IMR-90 (cell line): ENCODE data around the gene GPR84. TPM values are rescaled to one million over a fixed set of nuclear protein-coding genes. Genes with fewer than 3 reads are reported as not detected.

Source experiments
- ATAC-seq: fragments of 200-7000 bp; cut with Tn5 transposase; 2 replicates; pipeline ENCODE4 v1.9.1; 2020; ENCODE audit warnings: low read depth, mild to moderate bottlenecking, moderate library complexity
- BruUV-seq: library from RNA; stranded (reverse); fragments of 400-500 nt; replicated peaks from 2 replicates; lab custom pipeline; 2021; lab: Mats Ljungman, UMichigan
- CTCF ChIA-PET: fragments of 300-600 bp; formaldehyde crosslinking; extraction: SDS; loops from one replicate; lab custom pipeline; 2021; ENCODE audit warnings: antibody characterized with exemption; lab: Yijun Ruan, JAX
- POLR2A ChIA-PET: fragments of 300-600 bp; sonication (Branson Sonifier 250); formaldehyde crosslinking; loops from one replicate; lab custom pipeline; 2022; ENCODE audit warnings: antibody characterized with exemption; ENCODE audit not compliant: unreplicated experiment; lab: Charles Lee
- DNase-seq: peaks from one replicate; pipeline ENCODE4 v3.0.0; 2013
- H2AFZ ChIP-seq: replicated peaks from 2 replicates; pipeline ENCODE3; 2013; ENCODE audit warnings: low read length, mild to moderate bottlenecking; ENCODE audit not compliant: poor library complexity
- H2AK5ac ChIP-seq: 2 replicates; pipeline ENCODE4 v1.6.1; 2013; ENCODE audit warnings: low read depth, low read length, inconsistent platforms
- H2AK9ac ChIP-seq: replicated peaks from 2 replicates; pipeline ENCODE3; 2013; ENCODE audit warnings: mild to moderate bottlenecking, low read depth, low read length, moderate library complexity; ENCODE audit not compliant: poor library complexity
- H2BK120ac ChIP-seq: 2 replicates; pipeline ENCODE4 v1.6.1; 2013; ENCODE audit warnings: low read depth, low read length, inconsistent platforms
- H2BK15ac ChIP-seq: 3 replicates; pipeline ENCODE4 v1.6.1; 2013; ENCODE audit warnings: low read depth, low read length, inconsistent platforms
- H2BK20ac ChIP-seq: 2 replicates; pipeline ENCODE4 v1.6.1; 2013; ENCODE audit warnings: low read depth, mild to moderate bottlenecking, inconsistent platforms, low read length, moderate library complexity
- H2BK5ac ChIP-seq: 2 replicates; pipeline ENCODE4 v1.6.1; 2013; ENCODE audit warnings: mild to moderate bottlenecking, low read depth, low read length, inconsistent platforms; ENCODE audit not compliant: poor library complexity, severe bottlenecking
- H3K14ac ChIP-seq: replicated peaks from 2 replicates; pipeline ENCODE4 v1.6.1; 2013; ENCODE audit warnings: low read depth, low read length, inconsistent platforms
- H3K18ac ChIP-seq: 2 replicates; pipeline ENCODE4 v1.6.1; 2013; ENCODE audit warnings: low read depth, low read length, control low read depth
- H3K23ac ChIP-seq: 2 replicates; pipeline ENCODE4 v1.6.1; 2013; ENCODE audit warnings: low read depth, low read length, inconsistent platforms
- H3K27ac ChIP-seq: 2 replicates; pipeline ENCODE4 v1.5.1; 2013; ENCODE audit warnings: mild to moderate bottlenecking, control low read depth, low read length; ENCODE audit not compliant: insufficient read depth
- H3K27me3 ChIP-seq: 2 replicates; pipeline ENCODE4 v1.6.1; 2013; ENCODE audit warnings: low read length; ENCODE audit not compliant: control insufficient read depth, insufficient read depth
- H3K36me3 ChIP-seq: 2 replicates; pipeline ENCODE4 v1.6.1; 2013; ENCODE audit warnings: low read length, mixed read lengths; ENCODE audit not compliant: control insufficient read depth, insufficient read depth
- H3K4ac ChIP-seq: 2 replicates; pipeline ENCODE4 v1.6.1; 2013; ENCODE audit warnings: low read depth, low read length, inconsistent platforms
- H3K4me1 ChIP-seq: 2 replicates; pipeline ENCODE4 v1.6.1; 2013; ENCODE audit warnings: low read length, mixed read lengths; ENCODE audit not compliant: control insufficient read depth, insufficient read depth
- H3K4me2 ChIP-seq: 2 replicates; pipeline ENCODE4 v1.6.1; 2013; ENCODE audit warnings: low read depth, mild to moderate bottlenecking, control low read depth, low read length, moderate library complexity
- H3K4me3 ChIP-seq: 2 replicates; pipeline ENCODE4 v1.5.1; 2013; ENCODE audit warnings: low read depth, mild to moderate bottlenecking, control low read depth, low read length, moderate library complexity; ENCODE audit not compliant: insufficient read depth
- H3K56ac ChIP-seq: 2 replicates; pipeline ENCODE4 v1.6.1; 2013; ENCODE audit warnings: low read length, inconsistent platforms; ENCODE audit not compliant: insufficient read depth; ENCODE audit errors: extremely low read depth
- H3K79me1 ChIP-seq, 2 experiments: 2 replicates each; pipeline ENCODE4 v1.6.1; 2013; ENCODE audit warnings: low read length in 2 of 2, inconsistent platforms in 1 of 2, low read depth in 1 of 2
- H3K9ac ChIP-seq: 2 replicates; pipeline ENCODE4 v1.6.1; 2013; ENCODE audit warnings: low read depth, low read length, control low read depth
- H3K9me1 ChIP-seq: 2 replicates; pipeline ENCODE4 v1.6.1; 2013; ENCODE audit warnings: low read length, inconsistent platforms; ENCODE audit not compliant: insufficient read depth
- H3K9me3 ChIP-seq: 2 replicates; pipeline ENCODE4 v1.6.1; 2013; ENCODE audit warnings: low read length; ENCODE audit not compliant: control insufficient read depth, insufficient read depth
- H4K20me1 ChIP-seq: 2 replicates; pipeline ENCODE4 v1.6.1; 2013; ENCODE audit warnings: low read length, inconsistent platforms; ENCODE audit not compliant: insufficient read depth
- H4K5ac ChIP-seq: 2 replicates; pipeline ENCODE4 v1.6.1; 2013; ENCODE audit warnings: mild to moderate bottlenecking, low read depth, low read length, control low read depth
- H4K8ac ChIP-seq, 2 experiments: 2 replicates each; pipeline ENCODE4 v1.6.1; 2013; ENCODE audit warnings: low read depth in 2 of 2, low read length in 2 of 2, control low read depth in 1 of 2, inconsistent platforms in 1 of 2
- H4K91ac ChIP-seq: 2 replicates; pipeline ENCODE4 v1.6.1; 2013; ENCODE audit warnings: low read depth, low read length, inconsistent platforms; ENCODE audit not compliant: insufficient read depth
- BHLHE40 ChIP-seq: fragments of 150-350 bp; IDR thresholded peaks from 2 replicates; pipeline ENCODE4 v1.6.1; 2016; ENCODE audit warnings: mild to moderate bottlenecking, low read depth, low read length
- CEBPB ChIP-seq: IDR thresholded peaks from 2 replicates; pipeline ENCODE4 v1.6.1; 2012; ENCODE audit warnings: low read depth, low read length, improper control_type of control experiment
- CHD1 ChIP-seq: IDR thresholded peaks from 2 replicates; pipeline ENCODE4 v1.6.1; 2012; ENCODE audit warnings: low read depth, low read length, improper control_type of control experiment
- CTCF ChIP-seq: conservative IDR thresholded peaks from 2 replicates; pipeline ENCODE4 v1.5.1; 2012; ENCODE audit warnings: mild to moderate bottlenecking, low read depth, low read length, improper control_type of control experiment
- ELK1 ChIP-seq: fragments of 150-350 bp; IDR thresholded peaks from 2 replicates; pipeline ENCODE4 v1.6.1; 2016; ENCODE audit warnings: low read depth, mild to moderate bottlenecking, low read length, moderate library complexity, borderline replicate concordance
- FOS ChIP-seq: fragments of 150-350 bp; IDR thresholded peaks from 2 replicates; pipeline ENCODE4 v1.6.1; 2016; ENCODE audit warnings: low read depth, low read length
- MAFK ChIP-seq: IDR thresholded peaks from 2 replicates; pipeline ENCODE4 v1.6.1; 2012; ENCODE audit warnings: low read depth, low read length, improper control_type of control experiment
- MXI1 ChIP-seq: IDR thresholded peaks from 2 replicates; pipeline ENCODE4 v1.6.1; 2012; ENCODE audit warnings: low read depth, mild to moderate bottlenecking, low read length, moderate library complexity, borderline replicate concordance
- NFE2L2 ChIP-seq: fragments of 150-350 bp; IDR thresholded peaks from 2 replicates; pipeline ENCODE4 v1.6.1; 2016; ENCODE audit warnings: low read depth, mild to moderate bottlenecking, low read length
- POLR2A ChIP-seq: IDR thresholded peaks from 2 replicates; pipeline ENCODE4 v1.6.1; 2012; ENCODE audit warnings: mild to moderate bottlenecking, low read depth, low read length
- RAD21 ChIP-seq: IDR thresholded peaks from 2 replicates; pipeline ENCODE4 v1.6.1; 2012; ENCODE audit warnings: low read length, improper control_type of control experiment
- RCOR1 ChIP-seq: IDR thresholded peaks from 2 replicates; pipeline ENCODE4 v1.6.1; 2012; ENCODE audit warnings: mild to moderate bottlenecking, low read length, improper control_type of control experiment; ENCODE audit not compliant: insufficient replicate concordance
- SMC3 ChIP-seq: fragments of 150-350 bp; IDR thresholded peaks from 2 replicates; pipeline ENCODE4 v1.6.1; 2016; ENCODE audit warnings: low read depth, mild to moderate bottlenecking, antibody characterized with exemption, low read length, moderate library complexity
- USF2 ChIP-seq: fragments of 150-350 bp; IDR thresholded peaks from 2 replicates; pipeline ENCODE4 v1.6.1; 2017; ENCODE audit warnings: mild to moderate bottlenecking, antibody characterized with exemption, low read length, low read depth
- WGBS, 2 experiments: methylation state at CpG; one replicate each; pipeline versions ENCODE4 v1.1.5 to v1.1.7; 2013; ENCODE audit warnings: missing lambda C conversion rate in 2 of 2; ENCODE audit not compliant: insufficient read length in 1 of 2; ENCODE audit errors: extremely low coverage in 2 of 2; 5-methylcytosine and 5-hydroxymethylcytosine counted together
- dilution Hi-C: fragments of 300-500 bp; cut with HindIII; formaldehyde crosslinking; loops from one replicate; pipeline ENCODE4 v1.14.3; 2018; ENCODE audit warnings: low sequenced_read_pairs; ENCODE audit not compliant: unreplicated experiment
- in situ Hi-C: fragments of 300-500 bp; cut with MboI; formaldehyde crosslinking; loops from 3 replicates; pipeline ENCODE4 v1.14.3; 2019; ENCODE audit warnings: low sequenced_read_pairs, inconsistent platforms, mixed read lengths
- intact Hi-C: fragments of 100-400 bp; cut with micrococcal nuclease; formaldehyde crosslinking; loops from 2 replicates; pipeline ENCODE4 v1.10.0; 2022
- polyA plus RNA-seq, 3 experiments: library from polyadenylated mRNA; depleted of rRNA; stranded (reverse); fragments of >200 nt; gene quantifications; 2 replicates each; pipeline ENCODE4 v1.2.3, GENCODE V29; 2012; ENCODE audit warnings: low replicate concordance in 1 of 3
- total RNA-seq: library from RNA; depleted of rRNA; stranded (reverse); fragments of >200 nt; gene quantifications from 2 replicates; pipeline ENCODE4 v1.2.3, GENCODE V29; 2012

The GPR84 gene
- total and polyA plus RNA-seq, 2 of the 4 experiments (the other 2 are of a cell fraction): not detected

GRCh38 chr12:54358191-54358944 lies 5.9 kb downstream of the GPR84 start:
- peak overlapping the region; percentile 92 for H2BK5ac ChIP-seq
- 8% methylated on average over 6 of the region's 15 CpGs; no CpG with 5 or more reads in 1 of the 2 experiments for WGBS, 2 experiments
- no peaks in the 10 kb centered on the region for H4K20me1 ChIP-seq
- peak overlapping the region; percentile 90 to 95 for H4K8ac ChIP-seq
- H3K9me1 ChIP-seq: peaks cover 18% of the 10 kb centered on the region; the same call in 1 of the 2 replicates
- intact Hi-C loops (loop anchor here (2.0 kb wide), 1 partner anchor 20 kb away; no protein-coding TSS in a partner anchor), dilution Hi-C loops (no loop called here), in situ Hi-C loops (no loop called here)
- H3K79me1 ChIP-seq: peaks cover 0 to 24% of the 10 kb centered on the region in 2 experiments; a peak in 2 of 4 replicates
- POLR2A ChIA-PET: interaction anchor here (1.2 to 1.4 kb wide), 2 partner anchors 72 to 129 kb away, joined by 4 read pairs; no protein-coding TSS in a partner anchor
- H3K23ac ChIP-seq: peak overlapping the region; percentile 96
- peak overlapping the region; percentile 89 for H4K5ac ChIP-seq
- H3K4me3 ChIP-seq: peak overlapping the region; percentile 66
- BruUV-seq: no TSS peak
- peak overlapping the region; percentile 87 for H3K18ac ChIP-seq
- CTCF ChIA-PET: interaction anchor here (0.6 to 2.2 kb wide), 3 partner anchors 12 to 138 kb away, joined by 3 to 5 read pairs (median 3); no protein-coding TSS in a partner anchor
- peak overlapping the region; percentile 88 for H3K56ac ChIP-seq
- DNase-seq (no peak), ATAC-seq (peak; percentile 3; the same call in 1 of the 2 replicates)
- peak overlapping the region; percentile 95 for H4K91ac ChIP-seq
- H3K27ac ChIP-seq: peak overlapping the region; percentile 95
- H3K14ac ChIP-seq: peak overlapping the region; percentile 96
- peak overlapping the region; percentile 96 for H2AK5ac ChIP-seq
- H2BK20ac ChIP-seq: peak overlapping the region; percentile 57; the same call in 1 of the 2 replicates
- no peaks in the 10 kb centered on the region for H3K27me3 ChIP-seq
- peak overlapping the region; percentile 89 for H3K9ac ChIP-seq
- H2BK15ac ChIP-seq: peak overlapping the region; percentile 59; the same call in 2 of the 3 replicates
- H2BK120ac ChIP-seq: peak overlapping the region; percentile 89
- H2AK9ac ChIP-seq: peak overlapping the region; percentile 99
- H3K4me1 ChIP-seq: peaks cover 20% of the 10 kb centered on the region
- H3K4ac ChIP-seq: peak overlapping the region; percentile 99
- H3K9me3 ChIP-seq: no peaks in the 10 kb centered on the region
- H2AFZ ChIP-seq: peak overlapping the region; percentile 95
- peak overlapping the region; percentile 89 for H3K4me2 ChIP-seq
- H3K36me3 ChIP-seq: no peaks in the 10 kb centered on the region
- TF ChIP-seq CEBPB: no peak
- TF ChIP-seq BHLHE40: no peak
- TF ChIP-seq SMC3: no peak
- TF ChIP-seq RAD21: no peak
- TF ChIP-seq FOS: no peak
- no peak for TF ChIP-seq POLR2A
- TF ChIP-seq RCOR1: no peak
- no peak for TF ChIP-seq MAFK
- no peak for TF ChIP-seq NFE2L2
- TF ChIP-seq USF2: no peak
- no peak for TF ChIP-seq MXI1
- no peak for TF ChIP-seq CTCF
- no peak for TF ChIP-seq ELK1
- TF ChIP-seq CHD1: no peak
